Tongue (tissue), 2 donors: Measurements from ENCODE around the gene RPP30. TPM values are rescaled to one million over a fixed set of nuclear protein-coding genes. Genes with fewer than 3 reads are reported as not detected.
"Not testable (repeated sequence)": the region's sequence is repeated elsewhere in the genome, so short reads cannot be mapped to it uniquely, and the experiment has no call there.

ENCODE experiments used
- DNase-seq: peaks from one replicate; pipeline ENCODE4 v3.0.0-alpha.2; 2015
- total RNA-seq: library from RNA; depleted of rRNA; stranded (reverse); fragments of >200 nt; gene quantifications from one replicate; pipeline ENCODE4 v1.2.3, GENCODE V29; 2014

RPP30 gene
- total RNA-seq, 1 donor from 2014 or later, result 31.9 TPM

GRCh38 chr10:90871279-90871765 lies 452 bp upstream of the RPP30 start:
- DNase-seq, result peak; percentile 86

GRCh38 chr10:90872648-90873020 lies 860 bp downstream of the RPP30 start:
- DNase-seq, result no peak

GRCh38 chr10:90879062-90879461 lies 7.3 kb downstream of the RPP30 start:
- DNase-seq, result no peak

- DNase-seq, result peak; percentile 64
Measured at GRCh38 chr10:90880059-90880719, 8.4 kb downstream of the RPP30 start.

- DNase-seq, result peak; percentile 90
Measured at GRCh38 chr10:90884431-90884830, 12.7 kb downstream of the RPP30 start.

- DNase-seq, result peak; percentile 6
Measured at GRCh38 chr10:90885176-90885575, 13.4 kb downstream of the RPP30 start.

GRCh38 chr10:90887555-90887954 lies 15.8 kb downstream of the RPP30 start:
- no peak for DNase-seq

GRCh38 chr10:90888387-90888786 lies 16.6 kb downstream of the RPP30 start:
- DNase-seq, result no peak

- DNase-seq, result no peak
Measured at GRCh38 chr10:90889636-90890035, 17.9 kb downstream of the RPP30 start.

GRCh38 chr10:90890347-90890746 lies 18.6 kb downstream of the RPP30 start:
- DNase-seq, result no peak

GRCh38 chr10:90893190-90893589 lies 21.4 kb downstream of the RPP30 start:
- DNase-seq, result no peak

- not testable (repeated sequence) for DNase-seq
Measured at GRCh38 chr10:90896916-90897315, 25.1 kb downstream of the RPP30 start.

- no peak for DNase-seq
Measured at GRCh38 chr10:90905925-90906324, 34.2 kb downstream of the RPP30 start.

- DNase-seq, result no peak
Measured at GRCh38 chr10:90906596-90906995, 34.8 kb downstream of the RPP30 start.

- peak; percentile 91 for DNase-seq
Measured at GRCh38 chr10:90911133-90912051, 39.6 kb downstream of the RPP30 start.

- DNase-seq, result peak; percentile 40
Measured at GRCh38 chr10:90912174-90912573, 40.4 kb downstream of the RPP30 start.

- DNase-seq, result no peak
Measured at GRCh38 chr10:90912854-90913479, 41.2 kb downstream of the RPP30 start.

- DNase-seq, result no peak
Measured at GRCh38 chr10:90913774-90914420, 42.1 kb downstream of the RPP30 start.

- no peak for DNase-seq
Measured at GRCh38 chr10:90914992-90915765, 43.4 kb downstream of the RPP30 start.

- DNase-seq, result no peak
Measured at GRCh38 chr10:90915766-90916075, 43.9 kb downstream of the RPP30 start.

- no peak for DNase-seq
Measured at GRCh38 chr10:90916392-90917237, 44.8 kb downstream of the RPP30 start.
